ENCODE results near the gene HES7. TPM values are rescaled to one million over a fixed set of nuclear protein-coding genes. Genes with fewer than 3 reads are reported as not detected.

HES7 gene
- total and polyA plus RNA-seq, 9 of the 15 experiments (the other 6 are each of a cell fraction or from before 2014, with no cell fraction given), result 0.03 to 1.7 (median 0.14) TPM; not detected in 1

DNA sequence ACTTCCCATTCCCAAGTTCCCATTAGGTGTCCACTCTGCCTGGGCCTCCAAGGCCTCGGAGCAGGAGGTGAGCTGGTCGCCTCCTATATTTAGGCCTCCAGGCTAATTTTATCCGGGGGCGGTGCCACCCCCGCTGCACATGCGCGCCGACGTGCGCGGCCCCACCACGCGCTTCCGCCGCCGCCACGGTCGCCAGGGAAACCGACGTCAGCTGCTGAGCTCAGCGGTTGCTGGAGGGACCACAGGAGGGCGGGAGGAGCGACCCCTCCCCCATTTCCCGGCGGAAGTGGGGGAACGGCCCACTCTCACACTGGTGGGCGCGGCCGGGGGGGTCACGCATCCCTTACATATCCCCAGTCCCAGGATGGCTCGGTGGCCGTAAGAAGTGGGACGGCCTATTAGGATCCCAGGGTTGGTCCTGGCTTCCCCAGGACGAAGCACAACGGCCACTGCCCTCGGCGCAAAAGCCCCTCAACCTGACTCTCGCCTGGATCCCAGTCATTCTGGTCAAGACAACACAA lies 27.3 kb upstream of the HES7 start (continued):
- TF ChIP-seq, protein P1, sequence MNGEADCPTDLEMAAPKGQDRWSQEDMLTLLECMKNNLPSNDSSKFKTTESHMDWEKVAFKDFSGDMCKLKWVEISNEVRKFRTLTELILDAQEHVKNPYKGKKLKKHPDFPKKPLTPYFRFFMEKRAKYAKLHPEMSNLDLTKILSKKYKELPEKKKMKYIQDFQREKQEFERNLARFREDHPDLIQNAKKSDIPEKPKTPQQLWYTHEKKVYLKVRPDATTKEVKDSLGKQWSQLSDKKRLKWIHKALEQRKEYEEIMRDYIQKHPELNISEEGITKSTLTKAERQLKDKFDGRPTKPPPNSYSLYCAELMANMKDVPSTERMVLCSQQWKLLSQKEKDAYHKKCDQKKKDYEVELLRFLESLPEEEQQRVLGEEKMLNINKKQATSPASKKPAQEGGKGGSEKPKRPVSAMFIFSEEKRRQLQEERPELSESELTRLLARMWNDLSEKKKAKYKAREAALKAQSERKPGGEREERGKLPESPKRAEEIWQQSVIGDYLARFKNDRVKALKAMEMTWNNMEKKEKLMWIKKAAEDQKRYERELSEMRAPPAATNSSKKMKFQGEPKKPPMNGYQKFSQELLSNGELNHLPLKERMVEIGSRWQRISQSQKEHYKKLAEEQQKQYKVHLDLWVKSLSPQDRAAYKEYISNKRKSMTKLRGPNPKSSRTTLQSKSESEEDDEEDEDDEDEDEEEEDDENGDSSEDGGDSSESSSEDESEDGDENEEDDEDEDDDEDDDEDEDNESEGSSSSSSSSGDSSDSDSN (IDR thresholded peaks at IDR 0.05; ENCODE audit: borderline replicate concordance in 1 of 2, low read depth in 2 of 2, low read length in 2 of 2), result no peak
- TF ChIP-seq GABPB1 (CRISPR knock-in tag; IDR thresholded peaks at IDR 0.05) (peak; percentile 86), EP300 (IDR thresholded peaks at IDR 0.05; ENCODE audit: low read length) (no peak), ZNF717 (CRISPR knock-in tag; IDR thresholded peaks at IDR 0.05) (no peak), SREBF2 (CRISPR knock-in tag; IDR thresholded peaks at IDR 0.05) (no peak), CREM (IDR thresholded peaks at IDR 0.05; ENCODE audit: low read depth) (peak; percentile 89), TSC22D4 (tag; IDR thresholded peaks at IDR 0.05) (no peak), KLF6 (CRISPR knock-in tag; IDR thresholded peaks at IDR 0.05; ENCODE audit: borderline replicate concordance) (no peak), TEAD4 (IDR thresholded peaks at IDR 0.05; ENCODE audit: low read length) (no peak), TEAD4 (CRISPR knock-in tag; IDR thresholded peaks at IDR 0.05; ENCODE audit: borderline replicate concordance) (no peak), NR1H2 (CRISPR knock-in tag; IDR thresholded peaks at IDR 0.05) (no peak), ZNF24 (IDR thresholded peaks at IDR 0.05) (no peak), RBM34 (IDR thresholded peaks at IDR 0.05; ENCODE audit: borderline replicate concordance, insufficient read depth, low read length) (no peak), SRF (CRISPR knock-in tag; IDR thresholded peaks at IDR 0.05) (0 out of 4 replicates have a peak, but pooled peaks of 1 of the 2 experiments have one; percentile 50), RBM17 (IDR thresholded peaks at IDR 0.05; ENCODE audit: borderline replicate concordance, low read depth, low read length) (no peak)
- TF ChIP-seq, protein P2, sequence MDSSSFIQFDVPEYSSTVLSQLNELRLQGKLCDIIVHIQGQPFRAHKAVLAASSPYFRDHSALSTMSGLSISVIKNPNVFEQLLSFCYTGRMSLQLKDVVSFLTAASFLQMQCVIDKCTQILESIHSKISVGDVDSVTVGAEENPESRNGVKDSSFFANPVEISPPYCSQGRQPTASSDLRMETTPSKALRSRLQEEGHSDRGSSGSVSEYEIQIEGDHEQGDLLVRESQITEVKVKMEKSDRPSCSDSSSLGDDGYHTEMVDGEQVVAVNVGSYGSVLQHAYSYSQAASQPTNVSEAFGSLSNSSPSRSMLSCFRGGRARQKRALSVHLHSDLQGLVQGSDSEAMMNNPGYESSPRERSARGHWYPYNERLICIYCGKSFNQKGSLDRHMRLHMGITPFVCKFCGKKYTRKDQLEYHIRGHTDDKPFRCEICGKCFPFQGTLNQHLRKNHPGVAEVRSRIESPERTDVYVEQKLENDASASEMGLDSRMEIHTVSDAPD (CRISPR knock-in tag; IDR thresholded peaks at IDR 0.05), result no peak
- TF ChIP-seq, protein P3, sequence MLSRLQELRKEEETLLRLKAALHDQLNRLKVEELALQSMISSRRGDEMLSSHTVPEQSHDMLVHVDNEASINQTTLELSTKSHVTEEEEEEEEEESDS (CRISPR knock-in tag; IDR thresholded peaks at IDR 0.05), result no peak
- TF ChIP-seq, protein P4, sequence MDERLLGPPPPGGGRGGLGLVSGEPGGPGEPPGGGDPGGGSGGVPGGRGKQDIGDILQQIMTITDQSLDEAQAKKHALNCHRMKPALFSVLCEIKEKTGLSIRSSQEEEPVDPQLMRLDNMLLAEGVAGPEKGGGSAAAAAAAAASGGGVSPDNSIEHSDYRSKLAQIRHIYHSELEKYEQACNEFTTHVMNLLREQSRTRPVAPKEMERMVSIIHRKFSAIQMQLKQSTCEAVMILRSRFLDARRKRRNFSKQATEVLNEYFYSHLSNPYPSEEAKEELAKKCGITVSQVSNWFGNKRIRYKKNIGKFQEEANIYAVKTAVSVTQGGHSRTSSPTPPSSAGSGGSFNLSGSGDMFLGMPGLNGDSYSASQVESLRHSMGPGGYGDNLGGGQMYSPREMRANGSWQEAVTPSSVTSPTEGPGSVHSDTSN (CRISPR knock-in tag; IDR thresholded peaks at IDR 0.05; ENCODE audit: low read depth), result no peak
- TF ChIP-seq, protein P4 (tag; conservative IDR thresholded peaks at IDR 0.05; ENCODE audit: low read depth), result no peak
- TF ChIP-seq, protein P5, sequence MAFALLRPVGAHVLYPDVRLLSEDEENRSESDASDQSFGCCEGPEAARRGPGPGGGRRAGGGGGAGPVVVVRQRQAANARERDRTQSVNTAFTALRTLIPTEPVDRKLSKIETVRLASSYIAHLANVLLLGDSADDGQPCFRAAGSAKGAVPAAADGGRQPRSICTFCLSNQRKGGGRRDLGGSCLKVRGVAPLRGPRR (CRISPR knock-in tag; IDR thresholded peaks at IDR 0.05), result no peak

Measured in K562 (cell line).